HG03108 (cell line): ENCODE measurements around the gene WDTC1.

ENCODE experiments used
- ATAC-seq: cut with Tn5 transposase; IDR thresholded peaks from one replicate; pipeline ENCODE4 v1.9.1; 2021; ENCODE audit warnings: moderate library complexity; ENCODE audit not compliant: unreplicated experiment

WDTC1 gene

DNA sequence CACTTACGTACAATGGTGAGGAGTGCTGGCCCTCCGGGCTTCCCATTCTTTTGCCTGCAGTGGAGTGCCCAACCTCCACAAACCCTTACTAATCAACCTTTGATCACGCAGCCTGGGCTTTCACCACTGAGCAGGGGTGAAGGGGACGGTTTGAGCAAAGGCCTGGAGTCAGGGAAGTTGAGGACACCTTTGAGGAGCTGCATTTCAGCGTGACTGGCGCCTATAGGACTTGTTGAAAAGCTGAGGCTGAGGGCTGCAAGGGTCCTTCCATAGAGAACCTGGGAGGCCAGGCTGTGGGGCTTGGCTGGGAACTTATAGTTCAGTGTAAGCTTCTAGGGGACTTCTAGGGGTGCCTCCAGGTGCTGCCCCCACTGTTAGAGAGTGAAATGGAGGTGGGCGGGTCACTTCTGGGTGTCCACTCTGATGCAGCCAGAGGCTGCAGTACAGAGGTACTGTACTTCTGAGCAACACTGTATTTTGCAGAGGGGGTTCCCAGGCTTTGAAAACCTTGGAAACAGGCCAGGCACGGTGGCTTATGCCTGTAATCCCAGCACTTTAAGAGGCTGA is 117.2 kb downstream of the WDTC1 start:
- ATAC-seq, result no peak

DNA sequence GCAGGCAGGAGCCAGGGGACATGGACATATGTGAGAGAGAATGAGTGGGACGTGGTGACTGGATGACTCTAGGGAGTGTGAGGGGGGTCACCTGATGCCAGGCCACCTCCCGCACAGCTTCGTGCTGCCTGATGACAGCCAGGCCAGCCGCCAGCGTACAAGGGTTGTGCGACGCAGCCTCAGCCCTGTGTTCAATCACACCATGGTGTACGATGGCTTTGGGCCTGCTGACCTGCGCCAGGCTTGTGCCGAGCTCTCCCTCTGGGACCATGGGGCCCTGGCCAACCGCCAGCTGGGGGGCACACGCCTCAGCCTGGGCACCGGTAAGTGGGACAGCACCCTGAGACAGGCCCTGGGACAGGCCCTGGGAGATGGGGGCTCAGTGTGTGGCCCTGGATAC is 118.7 kb downstream of the WDTC1 start:
- no peak for ATAC-seq

DNA sequence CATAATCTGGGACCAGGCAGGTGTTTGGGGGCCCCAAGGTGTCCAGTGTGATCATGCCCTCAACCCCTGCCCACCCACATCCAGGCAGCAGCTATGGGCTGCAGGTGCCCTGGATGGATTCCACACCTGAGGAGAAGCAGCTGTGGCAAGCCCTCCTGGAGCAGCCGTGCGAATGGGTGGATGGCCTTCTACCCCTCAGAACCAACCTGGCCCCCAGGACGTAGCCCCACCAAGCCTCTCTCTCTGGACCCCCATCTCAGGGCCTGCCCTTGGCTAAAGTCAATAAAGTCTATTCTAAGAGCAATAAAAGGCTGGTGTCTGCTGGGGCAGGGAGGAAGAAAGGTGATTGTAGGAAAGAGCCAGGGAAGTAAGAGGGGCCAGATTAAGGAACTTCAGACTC is 119.2 kb downstream of the WDTC1 start:
- ATAC-seq, result no peak

DNA sequence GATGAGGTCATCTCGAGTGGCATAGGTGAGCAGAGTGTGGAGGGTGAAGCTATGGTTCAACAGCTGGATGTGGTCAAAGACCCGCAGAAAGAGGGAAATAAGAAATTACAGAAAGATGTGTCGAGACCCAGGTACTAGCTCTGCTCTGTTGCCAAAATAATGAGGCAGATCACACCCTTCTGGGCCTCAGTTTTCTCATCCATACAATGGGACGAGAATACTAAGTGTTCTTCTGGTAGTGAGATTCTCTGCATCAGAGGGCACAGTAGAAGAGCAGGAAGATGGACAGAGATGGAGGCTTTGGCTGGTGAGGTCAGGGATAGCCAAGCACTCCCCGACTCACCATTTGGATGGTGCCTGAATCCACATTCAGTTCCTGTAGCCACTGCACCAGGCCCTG is 121.3 kb downstream of the WDTC1 start:
- ATAC-seq, result no peak

DNA sequence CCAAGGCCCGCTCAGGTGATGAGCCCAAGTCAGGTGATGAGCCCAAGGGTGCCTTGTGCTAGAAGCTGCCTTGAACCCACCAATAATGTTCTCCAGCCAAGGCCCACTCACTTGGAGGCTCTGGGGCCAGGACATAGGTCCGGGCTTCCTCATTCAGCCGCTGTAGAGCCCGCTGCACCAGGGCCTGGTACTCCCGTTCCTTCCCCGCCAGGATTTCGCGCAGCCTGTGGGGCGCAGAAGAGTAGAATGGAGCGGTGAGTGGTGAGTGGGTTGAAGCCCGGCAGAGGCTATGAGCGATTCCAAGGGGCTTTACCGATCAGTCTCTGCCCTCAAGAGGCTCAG is 121.8 kb downstream of the WDTC1 start:
- ATAC-seq, result no peak

DNA sequence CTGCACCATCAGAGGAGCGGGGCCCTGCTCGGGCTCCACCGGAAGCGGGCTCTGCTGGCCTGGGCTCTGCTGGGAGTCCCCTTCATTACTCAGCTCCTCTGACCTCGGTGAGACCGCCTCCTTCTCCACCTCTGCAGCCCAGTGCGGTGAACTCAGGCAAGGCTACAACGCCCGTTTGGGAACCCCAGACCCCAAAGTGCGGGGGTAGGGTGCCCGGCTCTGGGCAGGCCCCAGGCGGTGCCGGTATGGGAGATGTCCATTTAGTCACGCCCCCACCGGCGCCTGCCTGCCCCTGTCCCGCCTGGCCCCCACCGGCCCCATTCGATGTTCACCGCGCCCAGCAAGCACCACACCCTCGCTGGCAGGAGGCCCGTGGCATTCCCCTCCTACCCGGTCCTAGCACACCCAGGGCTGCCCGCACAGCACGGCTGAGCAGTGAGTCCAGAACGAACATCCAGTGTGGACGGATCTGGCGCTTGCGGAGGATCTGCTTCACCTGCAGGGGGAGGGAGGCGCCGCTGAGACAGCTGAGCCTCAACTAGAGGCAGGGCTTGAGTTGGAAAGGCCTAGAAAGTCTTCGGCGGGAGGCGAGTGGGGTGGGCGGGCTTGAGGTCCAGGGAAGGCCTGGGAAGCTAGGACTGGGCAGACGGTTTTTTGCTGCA is 122.3 kb downstream of the WDTC1 start:
- no peak for ATAC-seq

DNA sequence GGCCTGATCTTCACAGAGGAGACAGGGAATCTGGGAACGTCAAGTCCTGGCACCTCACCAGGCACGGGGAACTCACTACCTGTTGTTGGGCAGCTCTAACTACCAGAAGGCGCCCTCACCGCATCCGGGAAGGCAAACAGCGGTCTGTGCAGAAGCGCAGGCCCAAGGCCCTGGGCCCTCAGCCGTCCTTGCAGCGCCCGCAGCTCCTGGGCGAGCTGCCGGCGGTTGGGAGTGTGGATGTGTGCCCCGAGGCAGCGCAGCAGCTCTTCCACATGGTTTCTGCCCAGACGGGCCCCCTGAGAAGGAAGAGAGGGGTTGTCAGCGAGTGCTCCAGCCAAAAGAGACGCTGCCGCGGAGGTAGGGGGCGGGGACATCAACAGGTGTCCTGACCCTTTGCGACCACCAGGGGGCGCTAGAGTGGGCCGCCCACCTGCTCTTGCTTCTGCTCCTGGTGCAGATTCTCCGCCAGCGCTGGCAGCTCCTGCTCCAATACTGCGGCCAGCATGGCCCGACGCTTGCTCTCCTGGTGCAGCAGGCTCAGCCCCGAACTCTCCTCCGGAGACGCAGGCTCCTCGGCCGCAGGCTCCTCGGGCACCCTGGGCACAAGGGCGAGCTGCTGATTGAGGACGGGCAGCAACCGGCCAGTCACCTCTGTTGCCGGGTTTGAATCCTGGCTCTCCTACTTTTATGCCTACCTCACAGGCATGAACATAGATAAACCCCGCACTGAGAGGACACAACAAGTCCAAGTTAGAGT is 123.0 kb downstream of the WDTC1 start:
- peak; percentile 40 for ATAC-seq
